Activated CD4-positive, alpha-beta T cell treated with anti-CD3 and anti-CD28 coated beads, Interleukin-2, amount 50 U/mL, for 48 hours (primary cell): ENCODE measurements around the gene C17orf67.

Experiments
- DNase-seq, 2 experiments: peaks; one replicate each; pipeline ENCODE4 v3.0.0-alpha.2; 2020

Gene C17orf67

GRCh38 chr17:56833809-56834379, at the start of gene C17orf67, which contains the start of gene DGKE:
TSS of gene C17orf67 (minus strand) at chr17:56833920. CDS start at chr17:56815810, 18,110 bp downstream.
TSS of gene DGKE (plus strand) at chr17:56834151. CDS start at chr17:56834796, 645 bp downstream.
- DNase-seq = peak; percentile 99 to 100

- no peak for DNase-seq
Measured at GRCh38 chr17:56881685-56882295, 48.1 kb upstream of the C17orf67 start.

- DNase-seq = no peak
Measured at GRCh38 chr17:56880571-56880970, 46.9 kb upstream of the C17orf67 start.

- DNase-seq = no peak
Measured at GRCh38 chr17:56880133-56880532, 46.4 kb upstream of the C17orf67 start.

- no peak for DNase-seq
Measured at GRCh38 chr17:56879280-56879679, 45.6 kb upstream of the C17orf67 start.

- no peak for DNase-seq
Measured at GRCh38 chr17:56876766-56877179, 43.1 kb upstream of the C17orf67 start.

GRCh38 chr17:56870081-56870651, 36.4 kb upstream of the C17orf67 start:
- DNase-seq = peak in 1 of 2 experiments; percentile 18

GRCh38 chr17:56868716-56869115, 35.0 kb upstream of the C17orf67 start:
- DNase-seq = no peak

- DNase-seq = no peak
Measured at GRCh38 chr17:56867948-56868376, 34.2 kb upstream of the C17orf67 start.

- no peak for DNase-seq
Measured at GRCh38 chr17:56866496-56866895, 32.8 kb upstream of the C17orf67 start.

- DNase-seq = no peak
Measured at GRCh38 chr17:56866076-56866475, 32.4 kb upstream of the C17orf67 start.

GRCh38 chr17:56863974-56864373, 30.3 kb upstream of the C17orf67 start:
- no peak for DNase-seq

- DNase-seq = no peak
Measured at GRCh38 chr17:56861899-56862298, 28.2 kb upstream of the C17orf67 start.

GRCh38 chr17:56851008-56851407, 17.3 kb upstream of the C17orf67 start:
- DNase-seq = no peak

- no peak for DNase-seq
Measured at GRCh38 chr17:56850591-56850990, 16.9 kb upstream of the C17orf67 start.

- no peak for DNase-seq
Measured at GRCh38 chr17:56849131-56849530, 15.4 kb upstream of the C17orf67 start.

- no peak for DNase-seq
Measured at GRCh38 chr17:56847106-56847505, 13.4 kb upstream of the C17orf67 start.

GRCh38 chr17:56845934-56846333, 12.2 kb upstream of the C17orf67 start:
- no peak for DNase-seq

- no peak for DNase-seq
Measured at GRCh38 chr17:56842577-56842976, 8.9 kb upstream of the C17orf67 start.

GRCh38 chr17:56838687-56839086, 5.0 kb upstream of the C17orf67 start:
- DNase-seq = no peak

GRCh38 chr17:56835264-56835585, 1.5 kb upstream of the C17orf67 start:
- DNase-seq = no peak

GRCh38 chr17:56834380-56835263, 902 bp upstream of the C17orf67 start:
- DNase-seq = peak; percentile 69 to 74

GRCh38 chr17:56833057-56833808, 487 bp downstream of the C17orf67 start:
- peak; percentile 64 to 71 for DNase-seq
